ENCODE data around the gene TTC6.

GRCh38 chr14:37616853-37617252, 21.4 kb downstream of the TTC6 start:
- no peak for TF ChIP-seq POU2F2 (IDR thresholded peaks at IDR 0.05; ENCODE audit: low read depth, low read length)
- TF ChIP-seq POLR2AphosphoS5 (IDR thresholded peaks at IDR 0.05; ENCODE audit: low read depth, low read length), result no peak
- no peak for TF ChIP-seq POLR2A (IDR thresholded peaks at IDR 0.05; ENCODE audit: low read depth, low read length)
- TF ChIP-seq TAF1 (IDR thresholded peaks at IDR 0.05; ENCODE audit: low read depth, low read length), result no peak
- no peak for TF ChIP-seq PAX5 (IDR thresholded peaks at IDR 0.05; ENCODE audit: insufficient read depth, low read length, severe bottlenecking)
